GM21528 (cell line): ENCODE data around the gene AP1S1.

ENCODE experiments used
- ATAC-seq: cut with Tn5 transposase; IDR thresholded peaks from one replicate; pipeline ENCODE4 v1.9.1; 2021; ENCODE audit warnings: mild to moderate bottlenecking, moderate library complexity; ENCODE audit not compliant: unreplicated experiment, low FRiP score

Gene AP1S1

GRCh38 chr7:101169838-101170551 lies 15.7 kb downstream of the AP1S1 start:
- peak; percentile 45 for ATAC-seq

GRCh38 chr7:101170617-101171441 lies 16.6 kb downstream of the AP1S1 start:
- ATAC-seq, result no peak

- ATAC-seq, result no peak
Measured at GRCh38 chr7:101171442-101171837, 17.2 kb downstream of the AP1S1 start.

GRCh38 chr7:101172005-101172853 lies 18.0 kb downstream of the AP1S1 start:
- ATAC-seq, result no peak

- ATAC-seq, result no peak
Measured at GRCh38 chr7:101172854-101173751, 18.8 kb downstream of the AP1S1 start.

- no peak for ATAC-seq
Measured at GRCh38 chr7:101173752-101174244, 19.5 kb downstream of the AP1S1 start.

GRCh38 chr7:101174322-101174854 lies 20.1 kb downstream of the AP1S1 start:
- ATAC-seq, result no peak

- no peak for ATAC-seq
Measured at GRCh38 chr7:101175664-101176063, 21.4 kb downstream of the AP1S1 start.

GRCh38 chr7:101177644-101178043 lies 23.4 kb downstream of the AP1S1 start:
- no peak for ATAC-seq

GRCh38 chr7:101179117-101179516 lies 24.8 kb downstream of the AP1S1 start:
- no peak for ATAC-seq

GRCh38 chr7:101179713-101180112 lies 25.4 kb downstream of the AP1S1 start:
- no peak for ATAC-seq

GRCh38 chr7:101180130-101180755 lies 26.0 kb downstream of the AP1S1 start, which contains the start of gene NAT16:
Gene NAT16, minus strand, starts transcription at chr7:101180293. Its CDS starts 5,486 bp downstream, at chr7:101174807.
- ATAC-seq, result no peak

- ATAC-seq, result no peak
Measured at GRCh38 chr7:101185258-101185839, 31.1 kb downstream of the AP1S1 start.

GRCh38 chr7:101186194-101186593 lies 31.9 kb downstream of the AP1S1 start:
- no peak for ATAC-seq

- ATAC-seq, result no peak
Measured at GRCh38 chr7:101186844-101187428, 32.7 kb downstream of the AP1S1 start.

GRCh38 chr7:101189109-101189508 lies 34.8 kb downstream of the AP1S1 start:
- no peak for ATAC-seq

GRCh38 chr7:101195884-101196283 lies 41.6 kb downstream of the AP1S1 start:
- no peak for ATAC-seq

- no peak for ATAC-seq
Measured at GRCh38 chr7:101197991-101198390, 43.7 kb downstream of the AP1S1 start.
